AG04450 (cell line): ENCODE measurements around the gene TATDN2. TPM values are rescaled to one million over a fixed set of nuclear protein-coding genes. Genes with fewer than 3 reads are reported as not detected.
"Not testable (repeated sequence)": the region's sequence is repeated elsewhere in the genome, so short reads cannot be mapped to it uniquely, and the experiment has no call there.

Source experiments
- CTCF ChIA-PET: fragments of 300-600, 350-600 bp; formaldehyde crosslinking; extraction: SDS; loops from one replicate; lab custom pipeline; 2022; ENCODE audit warnings: antibody characterized with exemption, inconsistent platforms; lab: Charles Lee
- POLR2A ChIA-PET: fragments of 350-600 bp; formaldehyde crosslinking; extraction: SDS; loops from one replicate; lab custom pipeline; 2021; ENCODE audit warnings: antibody characterized with exemption, inconsistent platforms; lab: Yijun Ruan, JAX
- DNase-seq: peaks from one replicate; pipeline ENCODE4 v3.0.0-alpha.2; 2011; ENCODE audit warnings: low read depth, low spot score
- H3K27ac ChIP-seq: one replicate; pipeline ENCODE4 v1.5.1; 2012; ENCODE audit warnings: low read depth, low read length, control low read depth
- H3K27me3 ChIP-seq: one replicate; pipeline ENCODE4 v1.6.0; 2012; ENCODE audit warnings: low read length; ENCODE audit not compliant: control insufficient read depth, insufficient read depth
- H3K4me3 ChIP-seq: 2 replicates; pipeline ENCODE4 v1.5.1; 2011; ENCODE audit warnings: mild to moderate bottlenecking, low read depth, low read length, control low read depth
- H3K9me3 ChIP-seq: 2 replicates; pipeline ENCODE4 v1.5.1; 2012; ENCODE audit warnings: low read length; ENCODE audit not compliant: control insufficient read depth, insufficient read depth
- CTCF ChIP-seq: IDR thresholded peaks from 2 replicates; pipeline ENCODE4 v1.5.1; 2011; ENCODE audit warnings: low read depth, low read length, control low read depth, inconsistent platforms
- polyA plus RNA-seq: library from polyadenylated mRNA; depleted of rRNA; stranded (reverse); fragments of >200 nt; gene quantifications from 2 replicates; pipeline ENCODE4 v1.2.3, GENCODE V29; 2011

The TATDN2 gene
- polyA plus RNA-seq, 1 experiment, result 17.7 TPM

- no peaks in the 10 kb centered on the region for H3K27me3 ChIP-seq
- no peak for TF ChIP-seq CTCF
- CTCF ChIA-PET, result no interaction called here
- POLR2A ChIA-PET, result no interaction called here
- H3K27ac ChIP-seq, result no peak overlapping the region
- no peak for DNase-seq
- no peak overlapping the region for H3K4me3 ChIP-seq
- H3K9me3 ChIP-seq, result no peaks in the 10 kb centered on the region
Observed at GRCh38 chr3:10260211-10260701, 12.0 kb downstream of the TATDN2 start.

- no peak for TF ChIP-seq CTCF
- Histone ChIP-seq H3K9me3 (no peaks in the 10 kb centered on the region), H3K27me3 (no peaks in the 10 kb centered on the region), H3K4me3 (no peak overlapping the region), H3K27ac (no peak overlapping the region)
- POLR2A ChIA-PET, result interaction anchor here (0.6 kb wide), 1 partner anchor 12 kb away, joined by 3 read pairs; no protein-coding TSS in a partner anchor
- CTCF ChIA-PET, result no interaction called here
- no peak for DNase-seq
Observed at GRCh38 chr3:10262027-10262426, 13.8 kb downstream of the TATDN2 start.

- no peaks in the 10 kb centered on the region for H3K9me3 ChIP-seq
- no peak overlapping the region for H3K27ac ChIP-seq
- H3K4me3 ChIP-seq, result no peak overlapping the region; the same call in 1 of the 2 replicates
- POLR2A ChIA-PET, result interaction anchor here (0.5 to 1.4 kb wide), 4 partner anchors 14 to 161 kb away, joined by 3 to 6 read pairs (median 4); partner anchors contain the start of gene TATDN2
- H3K27me3 ChIP-seq, result no peaks in the 10 kb centered on the region
- DNase-seq, result no peak
- peak; percentile 60 for TF ChIP-seq CTCF
- CTCF ChIA-PET, result interaction anchor here (0.5 to 2.3 kb wide), 18 partner anchors 10 to 1212 kb away, joined by 3 to 16 read pairs (median 4); partner anchors contain the start of genes GHRL and TATDN2
Observed at GRCh38 chr3:10263646-10264363, 15.5 kb downstream of the TATDN2 start.

- no peak for TF ChIP-seq CTCF
- POLR2A ChIA-PET, result interaction anchor here (0.7 kb wide), 1 partner anchor 18 kb away, joined by 4 read pairs; no protein-coding TSS in a partner anchor
- Histone ChIP-seq H3K9me3 (no peaks in the 10 kb centered on the region), H3K27ac (no peak overlapping the region), H3K27me3 (no peaks in the 10 kb centered on the region), H3K4me3 (no peak overlapping the region)
- CTCF ChIA-PET, result interaction anchor here (0.7 kb wide), 1 partner anchor 334 kb away, joined by 7 read pairs; no protein-coding TSS in a partner anchor
- DNase-seq, result no peak
Observed at GRCh38 chr3:10265833-10266232, 17.6 kb downstream of the TATDN2 start.

- H3K27me3 ChIP-seq, H3K4me3 ChIP-seq, CTCF ChIA-PET, DNase-seq, H3K27ac ChIP-seq, H3K9me3 ChIP-seq: not testable (repeated sequence)
- POLR2A ChIA-PET, result interaction anchor here (0.7 kb wide), 1 partner anchor 591 kb away, joined by 5 read pairs; no protein-coding TSS in a partner anchor
Observed at GRCh38 chr3:10266936-10267335, 18.7 kb downstream of the TATDN2 start.
